NCI-H2107 (cell line): Measurements from ENCODE around the gene E2F4.

ENCODE experiments used
- DNase-seq: peaks from one replicate; lab custom pipeline; 2025; lab: John Stamatoyannopoulos, UW

The E2F4 gene, protein sequence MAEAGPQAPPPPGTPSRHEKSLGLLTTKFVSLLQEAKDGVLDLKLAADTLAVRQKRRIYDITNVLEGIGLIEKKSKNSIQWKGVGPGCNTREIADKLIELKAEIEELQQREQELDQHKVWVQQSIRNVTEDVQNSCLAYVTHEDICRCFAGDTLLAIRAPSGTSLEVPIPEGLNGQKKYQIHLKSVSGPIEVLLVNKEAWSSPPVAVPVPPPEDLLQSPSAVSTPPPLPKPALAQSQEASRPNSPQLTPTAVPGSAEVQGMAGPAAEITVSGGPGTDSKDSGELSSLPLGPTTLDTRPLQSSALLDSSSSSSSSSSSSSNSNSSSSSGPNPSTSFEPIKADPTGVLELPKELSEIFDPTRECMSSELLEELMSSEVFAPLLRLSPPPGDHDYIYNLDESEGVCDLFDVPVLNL

DNA sequence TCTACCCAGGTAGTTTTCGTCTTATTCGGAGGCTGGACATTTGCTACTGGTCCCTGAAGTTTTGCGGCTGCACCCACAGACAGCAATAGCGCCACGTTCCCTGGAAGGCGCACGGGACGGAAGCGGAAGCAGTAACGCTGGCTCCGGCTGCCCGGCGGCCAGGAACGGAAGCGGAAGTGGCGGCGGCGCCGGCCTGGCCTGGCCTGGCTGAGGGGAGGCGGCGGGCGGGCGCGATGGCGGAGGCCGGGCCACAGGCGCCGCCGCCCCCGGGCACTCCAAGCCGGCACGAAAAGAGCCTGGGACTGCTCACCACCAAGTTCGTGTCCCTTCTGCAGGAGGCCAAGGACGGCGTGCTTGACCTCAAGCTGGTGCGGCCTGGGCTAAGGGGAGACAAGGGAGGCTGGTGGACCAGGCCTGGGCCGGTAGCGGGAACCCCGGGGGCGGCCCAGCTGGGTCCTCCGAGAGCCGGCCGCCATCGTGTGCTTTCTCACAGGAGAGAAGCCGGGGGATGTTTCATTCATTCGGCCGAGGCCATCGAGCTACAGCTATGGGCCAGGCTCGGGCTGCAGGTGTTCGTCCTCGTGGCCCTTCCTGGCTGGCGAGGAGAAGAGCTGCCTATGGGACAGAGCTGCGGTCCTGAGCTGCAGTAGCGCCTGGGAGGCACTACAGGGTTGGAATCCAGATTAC is at the start of gene E2F4:
E2F4 (plus strand) TSS at position 161 of the 687 bp plus-strand sequence; CDS start at position 234, 73 bp downstream.
- DNase-seq, result peak; percentile 87

DNA sequence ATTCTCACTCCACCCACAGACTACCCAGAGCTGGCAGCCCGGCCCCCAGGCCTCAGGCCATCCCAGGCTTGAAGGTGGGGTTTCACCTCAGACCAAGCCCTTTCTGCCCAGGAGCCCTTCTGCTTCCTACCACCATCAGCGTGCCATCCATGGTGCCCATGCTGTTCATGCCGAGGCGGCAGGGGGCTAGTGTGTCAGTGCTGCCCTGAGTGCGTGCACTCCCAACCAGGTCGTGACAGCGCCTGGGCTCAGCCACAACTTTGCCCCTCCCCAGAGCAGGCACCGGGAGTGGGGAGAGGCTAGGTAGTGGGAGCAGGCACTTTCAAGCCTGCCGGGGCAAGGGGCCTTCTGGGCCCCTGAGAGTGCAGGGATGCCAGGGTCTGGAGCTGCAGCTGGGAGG is 49.6 kb upstream of the E2F4 start:
- DNase-seq, result no peak

GRCh38 chr16:67144943-67145342 is 47.0 kb upstream of the E2F4 start:
- no peak for DNase-seq

GRCh38 chr16:67145746-67146145 is 46.2 kb upstream of the E2F4 start:
- DNase-seq, result no peak

DNA sequence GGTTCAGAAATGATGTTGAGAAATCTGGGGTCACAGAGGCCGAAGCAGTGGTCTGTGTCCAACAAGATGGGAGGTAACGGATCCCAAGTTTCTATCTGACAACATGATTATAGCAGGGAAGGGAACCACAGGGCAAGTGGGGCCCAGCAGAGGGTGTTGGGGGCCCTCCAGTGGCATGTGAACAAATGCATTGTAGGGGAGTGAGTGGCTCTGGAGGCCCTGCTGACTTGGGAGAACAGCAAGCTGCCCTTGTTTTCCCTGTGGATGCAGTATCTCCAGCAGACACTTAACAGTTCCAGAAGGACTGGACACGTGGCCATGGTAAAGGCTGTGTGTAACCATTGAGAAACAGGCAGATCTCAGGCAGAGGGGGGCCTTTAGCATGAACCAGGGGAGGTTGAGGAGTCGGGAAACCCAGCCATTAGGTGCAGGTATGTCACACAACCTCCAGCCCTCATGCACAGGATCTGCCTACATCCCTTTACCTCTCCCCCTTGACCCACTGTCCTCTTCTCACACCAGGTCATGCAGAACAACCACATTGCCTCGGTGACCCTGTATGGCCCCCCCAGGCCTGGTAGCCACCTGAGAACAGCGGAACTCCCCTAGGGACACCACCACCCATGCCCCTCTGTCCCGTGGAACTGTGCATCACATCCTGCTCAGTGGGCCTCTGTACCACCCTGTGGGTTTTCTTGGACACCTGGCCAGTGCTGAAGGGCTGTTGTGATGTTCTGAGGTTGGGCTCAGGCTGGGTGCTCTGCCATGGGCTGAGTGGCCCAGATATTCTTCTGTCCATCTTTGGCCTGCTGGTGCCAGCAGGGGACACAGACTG is 45.2 kb upstream of the E2F4 start:
- no peak for DNase-seq

DNA sequence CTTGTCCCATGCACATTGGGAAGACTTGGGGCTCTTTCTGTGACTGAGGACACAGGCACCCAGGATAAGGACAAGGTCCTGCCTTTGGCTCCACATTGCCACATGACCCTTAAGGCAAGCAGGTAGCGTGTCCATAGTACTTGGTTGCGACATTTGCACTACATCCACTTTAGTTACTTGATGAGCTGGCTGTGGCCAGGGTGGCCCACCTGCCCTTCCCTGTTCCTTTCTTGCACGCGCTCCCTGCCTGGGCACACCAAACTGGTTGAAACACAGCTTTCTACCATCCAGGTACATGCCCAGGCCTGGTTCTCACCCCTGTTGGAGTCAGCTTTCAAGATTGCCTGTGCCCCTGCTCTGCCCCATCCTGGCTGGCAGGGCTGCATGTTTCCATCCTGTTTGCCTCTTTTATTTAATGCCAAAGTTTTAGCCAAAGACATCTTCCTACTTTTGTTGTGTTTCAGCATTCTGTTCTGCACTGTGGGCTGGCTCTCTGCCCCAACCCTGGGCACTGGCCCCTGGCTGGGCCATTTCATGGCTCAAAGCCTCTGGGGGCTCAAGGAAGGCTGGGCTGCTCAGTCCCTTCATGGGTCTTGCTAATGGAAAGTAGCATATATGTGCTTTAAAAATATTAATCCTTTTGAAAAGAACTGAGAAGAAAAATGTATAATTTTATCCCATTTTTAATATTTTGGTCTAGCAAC is 44.4 kb upstream of the E2F4 start:
- DNase-seq, result no peak

- DNase-seq, result no peak
Observed at GRCh38 chr16:67148221-67148620, 43.7 kb upstream of the E2F4 start.

DNA sequence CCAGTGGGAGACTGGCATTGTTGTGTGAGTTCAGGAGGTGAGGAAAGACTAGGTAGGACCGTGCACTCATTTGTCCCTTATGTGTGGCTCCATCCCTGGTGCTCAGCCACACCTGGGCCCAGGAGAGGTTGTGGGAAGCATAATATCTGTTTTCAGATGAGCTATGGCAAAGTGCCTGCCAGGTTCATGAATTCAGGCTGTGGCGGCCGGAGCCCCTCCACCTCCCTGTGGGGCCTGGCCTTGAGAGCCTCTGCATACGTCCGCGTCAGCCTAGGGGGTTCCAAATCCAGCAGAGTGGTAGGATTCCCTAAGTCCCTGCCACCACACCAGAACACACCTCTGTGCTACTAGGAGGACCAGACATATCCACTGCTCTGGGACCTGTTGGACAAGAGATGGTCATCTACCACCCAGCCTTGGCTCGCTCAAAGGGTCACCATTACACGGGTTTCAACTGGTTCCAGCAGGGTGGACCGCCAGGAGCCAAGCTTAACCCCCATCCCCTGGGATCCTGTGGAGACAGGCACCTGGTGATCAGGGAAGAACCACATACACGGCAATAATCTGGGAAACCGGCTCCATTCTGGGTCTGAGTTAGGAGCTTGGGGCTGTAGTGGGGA is 43.2 kb upstream of the E2F4 start:
- DNase-seq, result no peak

GRCh38 chr16:67149276-67150046 is 42.5 kb upstream of the E2F4 start:
- no peak for DNase-seq

- no peak for DNase-seq
Observed at GRCh38 chr16:67150047-67150832, 41.7 kb upstream of the E2F4 start.

DNA sequence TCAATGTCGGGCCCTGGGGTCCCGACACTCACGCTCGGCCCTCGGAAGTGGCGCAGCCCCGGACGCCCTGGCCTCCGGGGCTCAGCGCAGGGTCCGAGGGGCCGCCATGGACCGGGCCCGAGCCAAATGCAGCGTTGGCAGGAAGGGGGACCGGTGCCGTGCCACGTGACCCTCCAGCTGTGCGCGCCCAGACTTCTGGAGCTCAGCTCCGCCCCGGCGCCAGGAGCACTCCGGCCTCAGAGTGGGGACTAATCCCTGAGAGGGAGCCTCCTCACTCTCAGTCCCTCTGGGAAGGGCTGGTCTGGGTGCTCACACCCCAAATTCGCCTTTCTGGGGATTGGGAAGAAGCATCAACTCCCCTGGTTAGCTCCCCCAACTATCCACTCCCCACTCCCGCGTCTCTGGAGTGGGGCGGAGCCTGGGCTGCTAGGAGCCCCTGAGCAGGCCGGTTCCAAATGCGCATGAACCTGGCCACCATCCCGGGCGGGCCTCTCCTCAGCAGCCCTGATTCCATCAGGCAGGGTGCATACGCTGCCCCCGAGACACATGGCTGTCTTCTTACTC is 41.0 kb upstream of the E2F4 start, which contains the start of gene B3GNT9:
B3GNT9 (minus strand) TSS at position 166 of the 564 bp plus-strand sequence. CDS start 513 bp downstream, outside the sequence.
- DNase-seq, result no peak

DNA sequence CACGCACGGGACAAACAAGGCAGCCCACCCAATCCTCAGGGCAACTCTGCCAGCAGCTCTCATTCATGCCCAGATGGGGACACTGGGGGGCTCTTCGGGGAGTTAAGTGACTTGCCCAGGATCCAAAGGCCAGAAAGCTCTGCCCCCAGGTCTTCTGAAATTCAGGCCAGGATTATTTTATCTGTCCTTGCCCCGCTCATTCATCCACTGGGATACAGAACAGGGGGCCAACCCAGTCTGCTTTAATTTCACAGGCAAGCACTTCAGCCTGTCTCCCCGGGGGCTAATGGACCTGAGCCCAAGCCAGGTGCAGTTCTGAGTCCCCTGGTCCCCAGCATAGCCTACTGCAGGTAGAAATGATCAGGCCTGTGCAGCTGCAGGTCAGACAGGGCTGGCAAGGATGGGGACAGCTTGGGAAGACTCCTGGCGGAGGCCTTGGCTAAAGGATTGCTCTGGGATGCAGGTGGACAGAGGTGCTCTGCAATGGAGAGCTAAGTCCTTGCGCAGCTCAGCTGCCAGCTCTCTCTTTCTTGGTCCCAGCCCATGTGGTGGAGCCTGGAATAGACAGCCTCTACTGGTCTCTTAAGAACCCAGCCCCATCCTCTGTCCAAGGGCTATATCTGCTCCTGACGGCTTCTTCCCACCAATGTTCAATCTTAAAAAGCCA is 40.4 kb upstream of the E2F4 start:
- no peak for DNase-seq

GRCh38 chr16:67154578-67155294 is 37.2 kb upstream of the E2F4 start:
- no peak for DNase-seq

GRCh38 chr16:67155295-67156142 is 36.4 kb upstream of the E2F4 start:
- DNase-seq, result peak; percentile 57

- no peak for DNase-seq
Observed at GRCh38 chr16:67156143-67156844, 35.7 kb upstream of the E2F4 start.

- DNase-seq, result no peak
Observed at GRCh38 chr16:67157106-67157748, 34.7 kb upstream of the E2F4 start.
